ENCODE measurements around the gene COASY.
A peak's percentile ranks its signal among the peaks of the same experiment; 100 is the strongest.

- TF ChIP-seq, protein P1, sequence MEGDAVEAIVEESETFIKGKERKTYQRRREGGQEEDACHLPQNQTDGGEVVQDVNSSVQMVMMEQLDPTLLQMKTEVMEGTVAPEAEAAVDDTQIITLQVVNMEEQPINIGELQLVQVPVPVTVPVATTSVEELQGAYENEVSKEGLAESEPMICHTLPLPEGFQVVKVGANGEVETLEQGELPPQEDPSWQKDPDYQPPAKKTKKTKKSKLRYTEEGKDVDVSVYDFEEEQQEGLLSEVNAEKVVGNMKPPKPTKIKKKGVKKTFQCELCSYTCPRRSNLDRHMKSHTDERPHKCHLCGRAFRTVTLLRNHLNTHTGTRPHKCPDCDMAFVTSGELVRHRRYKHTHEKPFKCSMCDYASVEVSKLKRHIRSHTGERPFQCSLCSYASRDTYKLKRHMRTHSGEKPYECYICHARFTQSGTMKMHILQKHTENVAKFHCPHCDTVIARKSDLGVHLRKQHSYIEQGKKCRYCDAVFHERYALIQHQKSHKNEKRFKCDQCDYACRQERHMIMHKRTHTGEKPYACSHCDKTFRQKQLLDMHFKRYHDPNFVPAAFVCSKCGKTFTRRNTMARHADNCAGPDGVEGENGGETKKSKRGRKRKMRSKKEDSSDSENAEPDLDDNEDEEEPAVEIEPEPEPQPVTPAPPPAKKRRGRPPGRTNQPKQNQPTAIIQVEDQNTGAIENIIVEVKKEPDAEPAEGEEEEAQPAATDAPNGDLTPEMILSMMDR (IDR thresholded peaks at IDR 0.05), result peak in 7 of 12 donors; percentile 17 to 51 (median 35)
- TF ChIP-seq POLR2A (IDR thresholded peaks at IDR 0.05), result peak; percentile 18 to 93
These were observed 47.4 kb downstream of the COASY start, which contains the start of the genes RETREG3 and TUBG1 for GRCh38 chr17:42609182-42609813.
